ENCODE measurements around the gene CTNNB1.
A peak's percentile ranks its signal among the peaks of the same experiment; 100 is the strongest.

Gene CTNNB1

DNA sequence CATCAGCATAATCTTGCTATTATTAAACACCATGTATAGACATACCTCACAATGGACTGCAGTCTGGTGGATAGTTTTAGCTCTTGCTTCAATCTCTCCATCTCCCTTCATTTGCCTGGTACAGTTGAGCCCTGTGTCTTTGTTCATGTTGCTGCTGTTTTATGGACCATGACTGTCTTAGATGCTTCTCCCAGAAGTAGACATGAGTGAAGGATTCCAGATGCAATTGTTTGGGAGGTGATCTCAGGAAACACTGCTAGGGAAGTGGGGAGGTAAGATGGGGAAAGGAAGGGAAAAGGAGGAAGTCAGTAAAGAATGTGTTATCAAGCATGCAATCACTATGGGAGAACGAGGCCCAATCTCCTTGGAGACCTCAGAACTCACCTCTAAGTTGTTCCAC is 36.3 kb upstream of the CTNNB1 start:
- TF ChIP-seq GABPA (IDR thresholded peaks at IDR 0.05; ENCODE audit: low read depth) (no peak), POLR2AphosphoS5 (IDR thresholded peaks at IDR 0.05; ENCODE audit: low read depth) (no peak), SPI1 (IDR thresholded peaks at IDR 0.05; ENCODE audit: borderline replicate concordance, low read depth) (0 out of 2 replicates have a peak, but pooled peaks have one; percentile 21)
- TF ChIP-seq, protein P1, sequence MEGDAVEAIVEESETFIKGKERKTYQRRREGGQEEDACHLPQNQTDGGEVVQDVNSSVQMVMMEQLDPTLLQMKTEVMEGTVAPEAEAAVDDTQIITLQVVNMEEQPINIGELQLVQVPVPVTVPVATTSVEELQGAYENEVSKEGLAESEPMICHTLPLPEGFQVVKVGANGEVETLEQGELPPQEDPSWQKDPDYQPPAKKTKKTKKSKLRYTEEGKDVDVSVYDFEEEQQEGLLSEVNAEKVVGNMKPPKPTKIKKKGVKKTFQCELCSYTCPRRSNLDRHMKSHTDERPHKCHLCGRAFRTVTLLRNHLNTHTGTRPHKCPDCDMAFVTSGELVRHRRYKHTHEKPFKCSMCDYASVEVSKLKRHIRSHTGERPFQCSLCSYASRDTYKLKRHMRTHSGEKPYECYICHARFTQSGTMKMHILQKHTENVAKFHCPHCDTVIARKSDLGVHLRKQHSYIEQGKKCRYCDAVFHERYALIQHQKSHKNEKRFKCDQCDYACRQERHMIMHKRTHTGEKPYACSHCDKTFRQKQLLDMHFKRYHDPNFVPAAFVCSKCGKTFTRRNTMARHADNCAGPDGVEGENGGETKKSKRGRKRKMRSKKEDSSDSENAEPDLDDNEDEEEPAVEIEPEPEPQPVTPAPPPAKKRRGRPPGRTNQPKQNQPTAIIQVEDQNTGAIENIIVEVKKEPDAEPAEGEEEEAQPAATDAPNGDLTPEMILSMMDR (IDR thresholded peaks at IDR 0.05; ENCODE audit: insufficient read depth, low read length): no peak
- TF ChIP-seq, protein P2, sequence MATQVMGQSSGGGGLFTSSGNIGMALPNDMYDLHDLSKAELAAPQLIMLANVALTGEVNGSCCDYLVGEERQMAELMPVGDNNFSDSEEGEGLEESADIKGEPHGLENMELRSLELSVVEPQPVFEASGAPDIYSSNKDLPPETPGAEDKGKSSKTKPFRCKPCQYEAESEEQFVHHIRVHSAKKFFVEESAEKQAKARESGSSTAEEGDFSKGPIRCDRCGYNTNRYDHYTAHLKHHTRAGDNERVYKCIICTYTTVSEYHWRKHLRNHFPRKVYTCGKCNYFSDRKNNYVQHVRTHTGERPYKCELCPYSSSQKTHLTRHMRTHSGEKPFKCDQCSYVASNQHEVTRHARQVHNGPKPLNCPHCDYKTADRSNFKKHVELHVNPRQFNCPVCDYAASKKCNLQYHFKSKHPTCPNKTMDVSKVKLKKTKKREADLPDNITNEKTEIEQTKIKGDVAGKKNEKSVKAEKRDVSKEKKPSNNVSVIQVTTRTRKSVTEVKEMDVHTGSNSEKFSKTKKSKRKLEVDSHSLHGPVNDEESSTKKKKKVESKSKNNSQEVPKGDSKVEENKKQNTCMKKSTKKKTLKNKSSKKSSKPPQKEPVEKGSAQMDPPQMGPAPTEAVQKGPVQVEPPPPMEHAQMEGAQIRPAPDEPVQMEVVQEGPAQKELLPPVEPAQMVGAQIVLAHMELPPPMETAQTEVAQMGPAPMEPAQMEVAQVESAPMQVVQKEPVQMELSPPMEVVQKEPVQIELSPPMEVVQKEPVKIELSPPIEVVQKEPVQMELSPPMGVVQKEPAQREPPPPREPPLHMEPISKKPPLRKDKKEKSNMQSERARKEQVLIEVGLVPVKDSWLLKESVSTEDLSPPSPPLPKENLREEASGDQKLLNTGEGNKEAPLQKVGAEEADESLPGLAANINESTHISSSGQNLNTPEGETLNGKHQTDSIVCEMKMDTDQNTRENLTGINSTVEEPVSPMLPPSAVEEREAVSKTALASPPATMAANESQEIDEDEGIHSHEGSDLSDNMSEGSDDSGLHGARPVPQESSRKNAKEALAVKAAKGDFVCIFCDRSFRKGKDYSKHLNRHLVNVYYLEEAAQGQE (IDR thresholded peaks at IDR 0.05; ENCODE audit: insufficient replicate concordance, low read depth): no peak

DNA sequence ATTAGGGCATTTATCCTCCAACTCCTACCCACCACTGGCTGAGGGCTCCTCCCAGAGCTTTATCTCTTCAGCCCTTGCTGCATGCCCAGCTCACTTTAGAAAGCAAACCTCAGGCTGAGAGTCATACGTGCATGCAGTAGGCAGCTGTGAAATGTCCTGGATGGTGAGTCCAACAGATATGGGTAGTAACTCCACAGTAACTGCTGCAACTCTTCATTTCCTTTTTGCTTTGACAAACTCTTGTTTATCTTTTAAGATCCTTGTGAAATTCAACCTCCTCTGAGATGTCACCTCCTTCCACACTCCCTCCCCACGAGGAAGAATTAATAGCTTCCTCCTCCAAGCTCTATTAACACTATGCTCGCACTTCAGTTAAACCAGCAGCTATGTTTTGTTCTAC is 35.9 kb upstream of the CTNNB1 start:
- no peak overlapping the region for H3K27ac ChIP-seq (replicated peaks)
- no peak for DNase-seq (ENCODE audit: low read depth in 1 of 2, low spot score in 1 of 2)

More for the DNA sequence above, 36.3 kb upstream of the CTNNB1 start:
- Histone ChIP-seq H3K4me3 (replicated peaks; ENCODE audit: insufficient read depth, low read length) (no peak overlapping the region), H3K27ac (replicated peaks) (no peak overlapping the region), H3K27me3 (ENCODE audit: insufficient read depth, poor library complexity, severe bottlenecking) (no peaks in the 10 kb centered on the region)
- no peak for DNase-seq (ENCODE audit: low read depth in 1 of 2, low spot score in 1 of 2)

DNA sequence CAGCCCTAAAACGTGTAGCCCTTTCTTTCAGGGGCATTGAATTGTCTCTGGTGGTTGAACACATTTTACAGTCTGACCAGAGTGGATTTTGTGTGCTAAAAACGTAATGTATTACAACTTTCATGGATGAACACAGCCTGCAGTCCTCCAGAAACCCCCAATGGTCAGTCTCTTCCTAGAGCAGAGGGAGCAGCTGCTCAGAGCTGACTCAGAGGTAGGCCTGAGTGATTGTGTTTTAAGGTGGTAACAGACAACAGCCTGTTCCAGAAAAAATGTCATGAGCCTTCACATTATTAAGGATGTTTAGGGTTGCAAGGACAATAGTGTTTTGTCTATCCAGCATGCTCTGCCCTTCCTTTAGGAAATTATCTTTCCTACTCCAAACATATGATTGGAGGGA is 34.5 kb upstream of the CTNNB1 start:
- TF ChIP-seq GABPA (IDR thresholded peaks at IDR 0.05; ENCODE audit: low read depth): no peak
- TF ChIP-seq SPI1 (IDR thresholded peaks at IDR 0.05; ENCODE audit: borderline replicate concordance, low read depth): no peak
- TF ChIP-seq, protein P2 (IDR thresholded peaks at IDR 0.05; ENCODE audit: insufficient replicate concordance, low read depth): no peak
- no peak for TF ChIP-seq POLR2AphosphoS5 (IDR thresholded peaks at IDR 0.05; ENCODE audit: low read depth)
- TF ChIP-seq, protein P1 (IDR thresholded peaks at IDR 0.05; ENCODE audit: insufficient read depth, low read length): no peak
- H3K4me3 ChIP-seq (replicated peaks; ENCODE audit: insufficient read depth, low read length): no peak overlapping the region
- no peak overlapping the region for H3K27ac ChIP-seq (replicated peaks)
- no peaks in the 10 kb centered on the region for H3K27me3 ChIP-seq (ENCODE audit: insufficient read depth, poor library complexity, severe bottlenecking)
- no peak for DNase-seq (ENCODE audit: low read depth in 1 of 2, low spot score in 1 of 2)

More for the DNA sequence above, 35.9 kb upstream of the CTNNB1 start:
- Histone ChIP-seq H3K4me3 (replicated peaks; ENCODE audit: insufficient read depth, low read length) (no peak overlapping the region), H3K27me3 (ENCODE audit: insufficient read depth, poor library complexity, severe bottlenecking) (no peaks in the 10 kb centered on the region)
- no peak for TF ChIP-seq SPI1 (IDR thresholded peaks at IDR 0.05; ENCODE audit: borderline replicate concordance, low read depth)
- TF ChIP-seq, protein P2 (IDR thresholded peaks at IDR 0.05; ENCODE audit: insufficient replicate concordance, low read depth): no peak
- TF ChIP-seq GABPA (IDR thresholded peaks at IDR 0.05; ENCODE audit: low read depth): no peak
- TF ChIP-seq POLR2AphosphoS5 (IDR thresholded peaks at IDR 0.05; ENCODE audit: low read depth): no peak
- TF ChIP-seq, protein P1 (IDR thresholded peaks at IDR 0.05; ENCODE audit: insufficient read depth, low read length): no peak
